Endothelial cell (in vitro differentiated cells): ENCODE results near the gene FOSB. TPM values are rescaled to one million over a fixed set of nuclear protein-coding genes. Genes with fewer than 3 reads are reported as not detected.

Experiments used
- DNase-seq: peaks from one replicate; pipeline ENCODE4 v3.0.0; 2021; ENCODE audit warnings: low spot score
- H3K27ac Mint-ChIP-seq: one replicate; pipeline ENCODE4 v1.8.0; 2021; ENCODE audit warnings: mixed read lengths, inconsistent platforms; ENCODE audit not compliant: unreplicated experiment
- H3K27me3 Mint-ChIP-seq: one replicate; pipeline ENCODE4 v1.8.0; 2021; ENCODE audit warnings: mild to moderate bottlenecking, moderate library complexity, mixed read lengths, inconsistent platforms; ENCODE audit not compliant: unreplicated experiment
- H3K36me3 Mint-ChIP-seq: one replicate; pipeline ENCODE4 v1.8.0; 2021; ENCODE audit warnings: mild to moderate bottlenecking, low read depth, mixed read lengths, inconsistent platforms; ENCODE audit not compliant: unreplicated experiment
- H3K4me1 Mint-ChIP-seq: one replicate; pipeline ENCODE4 v1.8.0; 2021; ENCODE audit warnings: mild to moderate bottlenecking, mixed read lengths, inconsistent platforms; ENCODE audit not compliant: unreplicated experiment
- H3K4me3 Mint-ChIP-seq: one replicate; pipeline ENCODE4 v1.8.0; 2021; ENCODE audit warnings: mild to moderate bottlenecking, mixed read lengths, inconsistent platforms; ENCODE audit not compliant: unreplicated experiment
- H3K9me3 Mint-ChIP-seq: one replicate; pipeline ENCODE4 v1.8.0; 2021; ENCODE audit warnings: mixed read lengths, inconsistent platforms; ENCODE audit not compliant: unreplicated experiment
- CTCF ChIP-seq: fragments of 200-600 bp; sonication (generic); IDR thresholded peaks from one replicate; pipeline ENCODE4 v1.5.0; 2021; ENCODE audit warnings: antibody characterized with exemption; ENCODE audit not compliant: unreplicated experiment
- long read RNA-seq: library from polyadenylated mRNA; unstranded; transcript quantifications from one replicate; pipeline ENCODE4 v2.0.0, GENCODE V29; 2020; ENCODE audit not compliant: unreplicated experiment
- total RNA-seq: library from RNA; stranded (reverse); fragmentation: NEBNext Ultra II Directional; extraction: Animal tissue kit (Norgen Biotek cat#: 25700); gene quantifications from one replicate; pipeline ENCODE4 v1.2.1, GENCODE V29; 2021; ENCODE audit not compliant: unreplicated experiment

The FOSB gene
- 64.2 TPM for total RNA-seq
- long read RNA-seq, partial matches to known transcripts = 0 of 2 reads
- long read RNA-seq, other reads (novel, unspliced or antisense) = 0 of 2 reads

GRCh38 chr19:45467456-45468158, at the start of gene FOSB:
TSS of gene FOSB (plus strand) at chr19:45467996. CDS start at chr19:45468587, 591 bp downstream.
- no peak for TF ChIP-seq CTCF
- H3K36me3 Mint-ChIP-seq = peaks cover 17% of the 10 kb centered on the region
- H3K4me1 Mint-ChIP-seq = peaks cover 13% of the 10 kb centered on the region
- peak within 1 kb of the TSS; percentile 94 for H3K27ac Mint-ChIP-seq
- DNase-seq = peak; percentile 92
- H3K27me3 Mint-ChIP-seq = peaks cover 51% of the 10 kb centered on the region
- no peaks in the 10 kb centered on the region for H3K9me3 Mint-ChIP-seq
- H3K4me3 Mint-ChIP-seq = peak within 1 kb of the TSS; percentile 96

- no peak for TF ChIP-seq CTCF
- peak overlapping the region; percentile 45 for H3K4me3 Mint-ChIP-seq
- peak overlapping the region; percentile 8 for H3K27ac Mint-ChIP-seq
- peaks cover 15% of the 10 kb centered on the region for H3K36me3 Mint-ChIP-seq
- H3K9me3 Mint-ChIP-seq = no peaks in the 10 kb centered on the region
- DNase-seq = no peak
- H3K4me1 Mint-ChIP-seq = peaks cover 15% of the 10 kb centered on the region
- H3K27me3 Mint-ChIP-seq = peaks cover 13% of the 10 kb centered on the region
Measured at GRCh38 chr19:45418802-45419201, 49.0 kb upstream of the FOSB start.

- Mint-ChIP-seq H3K9me3 (no peaks in the 10 kb centered on the region), H3K4me3 (no peak overlapping the region), H3K27ac (peak overlapping the region; percentile 48), H3K36me3 (peaks cover 9% of the 10 kb centered on the region), H3K27me3 (peaks cover 13% of the 10 kb centered on the region), H3K4me1 (peaks cover 16% of the 10 kb centered on the region)
- no peak for TF ChIP-seq CTCF
- DNase-seq = no peak
Measured at GRCh38 chr19:45419396-45419795, 48.4 kb upstream of the FOSB start.

GRCh38 chr19:45419895-45420294, 47.9 kb upstream of the FOSB start:
- Mint-ChIP-seq H3K27me3 (peaks cover 13% of the 10 kb centered on the region), H3K4me3 (no peak overlapping the region), H3K27ac (no peak overlapping the region), H3K4me1 (peaks cover 19% of the 10 kb centered on the region), H3K36me3 (peaks cover 6% of the 10 kb centered on the region), H3K9me3 (no peaks in the 10 kb centered on the region)
- TF ChIP-seq CTCF = no peak
- no peak for DNase-seq

- Mint-ChIP-seq H3K4me1 (peaks cover 19% of the 10 kb centered on the region), H3K27ac (no peak overlapping the region)
- DNase-seq = no peak
Measured at GRCh38 chr19:45420356-45420755, 47.4 kb upstream of the FOSB start.

More at GRCh38 chr19:45420356-45420755, 47.4 kb upstream of the FOSB start:
- Mint-ChIP-seq H3K36me3 (peaks cover 6% of the 10 kb centered on the region), H3K27me3 (peaks cover 13% of the 10 kb centered on the region), H3K4me3 (no peak overlapping the region), H3K9me3 (no peaks in the 10 kb centered on the region)
- TF ChIP-seq CTCF = no peak
